ENCODE results near the gene PCBP3.
A peak's percentile ranks its signal among the peaks of the same experiment; 100 is the strongest.

Gene PCBP3

DNA sequence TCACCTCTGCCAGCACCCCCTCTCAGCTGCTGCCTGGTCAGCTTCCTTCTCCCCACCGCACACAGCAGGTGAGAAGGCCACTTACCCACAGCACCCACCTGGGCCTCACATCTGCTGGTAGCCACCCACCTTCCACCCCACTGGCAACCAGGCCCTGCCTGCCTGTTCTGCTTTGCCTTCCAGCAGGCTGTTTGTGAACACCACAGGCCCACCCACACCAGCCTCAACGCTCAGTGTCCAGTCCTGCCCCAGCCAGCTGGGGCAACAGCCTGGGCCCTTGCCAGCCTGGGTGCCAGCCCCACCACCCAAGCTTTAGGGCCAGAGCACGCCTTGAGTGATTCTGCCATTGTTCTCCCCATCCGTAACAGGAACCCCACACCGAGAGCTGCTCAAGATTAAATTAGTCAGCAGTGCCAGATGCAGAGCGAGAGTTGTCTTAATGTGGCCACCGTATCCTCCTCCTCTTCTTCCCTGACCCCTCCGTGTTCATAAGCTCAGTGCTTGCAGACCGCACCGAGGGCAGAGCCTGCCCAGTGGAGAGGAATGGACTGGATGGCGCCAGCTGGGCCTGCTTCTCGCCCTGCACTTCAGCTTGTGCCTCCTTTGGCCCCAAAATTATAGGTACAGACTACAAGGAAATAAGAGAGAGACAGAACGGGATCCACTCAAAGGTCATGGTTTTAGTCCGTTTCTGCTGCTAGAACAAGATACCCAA, 217.8 kb downstream of the PCBP3 start:
- DNase-seq (ENCODE audit: low read depth) = no peak

DNA sequence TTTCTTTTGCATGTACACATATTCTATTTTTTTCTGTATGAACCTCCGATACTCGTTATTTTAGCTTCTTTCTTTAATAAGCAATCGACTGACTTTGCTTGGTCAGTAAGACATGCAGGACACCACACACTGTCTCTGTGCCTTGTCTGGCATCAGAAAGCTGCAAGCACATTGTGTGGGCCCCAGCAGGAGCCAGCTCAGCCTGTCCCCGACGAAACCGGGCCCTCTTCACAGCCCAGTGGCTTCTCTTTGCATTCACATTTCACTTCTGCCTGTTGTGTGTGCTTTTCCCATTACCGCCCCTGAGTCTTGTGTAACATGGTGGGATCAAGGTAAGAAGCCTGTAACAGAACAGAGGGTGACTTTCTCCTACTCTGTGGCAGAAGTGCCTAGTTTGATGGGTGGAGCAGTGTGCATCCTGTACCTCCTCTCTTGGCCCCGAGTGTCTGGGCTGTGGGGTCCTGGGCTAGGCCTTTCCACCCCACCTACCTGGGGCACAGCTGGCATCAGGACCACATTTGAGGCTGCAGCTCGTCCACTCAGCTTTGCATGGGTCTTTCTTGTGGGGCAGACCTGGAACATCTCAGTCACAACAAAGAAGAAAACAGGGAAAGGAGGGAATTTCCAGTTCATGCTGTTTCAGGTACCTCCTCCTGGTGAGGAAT, 219.2 kb downstream of the PCBP3 start:
- DNase-seq (ENCODE audit: low read depth) = no peak

DNA sequence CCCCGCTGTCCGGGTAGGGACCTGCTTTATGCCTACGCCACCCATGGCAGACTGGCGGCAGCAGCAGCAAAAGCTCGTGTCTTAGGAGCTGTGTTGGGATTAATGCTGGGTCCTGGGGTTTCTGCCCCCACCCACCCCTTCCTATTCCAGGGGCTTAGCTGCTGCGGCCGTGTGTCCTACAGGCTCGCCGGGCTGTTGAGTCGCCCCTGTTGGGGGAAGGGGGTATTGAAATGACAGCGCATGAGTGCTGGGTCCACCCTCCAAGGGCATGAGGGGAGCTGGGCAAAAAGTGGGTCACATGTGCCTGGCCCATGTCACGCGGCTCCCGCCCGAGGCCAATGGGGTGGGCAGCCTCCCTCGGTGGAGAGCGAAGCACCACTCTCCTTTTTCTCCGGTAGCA, 219.7 kb downstream of the PCBP3 start:
- no peak for DNase-seq (ENCODE audit: low read depth)

DNA sequence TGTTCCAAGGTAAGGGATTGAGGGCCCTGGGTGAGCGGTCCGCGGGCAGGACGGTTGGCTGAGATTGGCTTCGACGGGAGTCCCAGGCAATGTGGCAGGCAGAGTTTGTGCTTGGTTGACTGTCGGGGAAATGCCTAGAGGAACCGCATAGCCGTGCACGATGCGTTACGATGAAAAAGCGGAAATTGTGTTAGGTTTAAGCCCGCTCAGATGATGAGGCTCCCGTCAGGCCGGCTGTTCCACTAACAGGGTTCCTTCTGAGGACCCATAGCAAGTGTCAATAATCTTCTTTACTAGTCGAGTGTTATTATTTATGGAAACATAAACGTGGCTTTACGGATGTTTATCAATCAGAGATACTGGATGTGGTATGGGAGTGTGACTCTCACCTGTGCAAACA, 220.2 kb downstream of the PCBP3 start:
- no peak for DNase-seq (ENCODE audit: low read depth)

DNA sequence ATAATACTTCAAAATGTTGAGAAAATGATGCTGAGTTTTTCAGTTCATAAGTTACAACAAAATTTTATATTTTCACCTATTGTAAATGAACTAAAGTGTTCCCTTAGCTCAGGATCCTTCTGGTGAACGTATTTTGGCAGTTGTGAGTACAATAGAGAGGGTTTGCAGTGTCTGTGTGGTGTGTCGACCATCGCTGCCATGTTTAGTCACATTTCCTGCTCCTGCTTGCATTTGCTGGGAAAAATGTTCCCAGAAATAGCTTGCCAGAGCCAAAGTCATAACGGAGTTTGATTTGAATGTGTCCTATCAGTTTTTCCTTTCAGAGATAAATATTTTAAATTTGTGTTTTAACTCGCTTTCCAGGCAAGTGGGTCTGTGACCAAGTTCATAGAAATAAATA, 220.9 kb downstream of the PCBP3 start:
- no peak for DNase-seq (ENCODE audit: low read depth)

DNA sequence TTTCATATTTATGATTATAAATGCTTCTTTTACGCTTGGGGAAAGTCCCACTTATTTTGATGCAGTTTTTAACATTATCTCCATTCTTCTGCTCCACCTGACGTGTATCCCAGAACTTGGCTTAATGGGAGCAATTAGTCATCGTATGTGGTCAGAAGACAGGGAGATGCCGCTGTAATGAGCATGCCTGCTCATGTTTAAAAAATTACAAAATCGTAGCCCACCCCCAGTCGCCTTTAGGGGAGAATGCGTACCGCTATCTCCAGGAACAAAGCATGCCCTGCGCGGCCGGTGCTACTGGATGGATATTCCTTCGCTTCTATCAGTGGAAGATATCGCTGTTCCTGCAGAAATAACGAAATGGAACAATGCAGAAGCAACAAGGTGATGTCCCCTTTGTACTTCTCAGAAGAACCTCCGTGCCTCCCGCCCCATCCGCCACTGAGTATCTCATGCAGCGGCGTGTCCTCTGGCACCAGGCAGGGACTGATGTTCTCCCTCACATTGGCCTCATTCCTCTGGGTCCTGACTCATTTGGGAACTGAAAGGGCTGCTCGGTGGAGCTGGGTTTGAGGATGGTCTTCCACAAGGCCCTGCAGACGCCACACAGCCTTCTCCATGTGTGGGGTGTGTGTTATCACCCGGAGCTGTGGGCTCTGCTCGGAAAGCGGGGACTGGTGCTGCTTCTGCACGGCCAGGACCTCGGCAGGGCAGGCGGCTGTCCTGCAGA, 221.7 kb downstream of the PCBP3 start:
- DNase-seq (ENCODE audit: low read depth) = peak; percentile 66

DNA sequence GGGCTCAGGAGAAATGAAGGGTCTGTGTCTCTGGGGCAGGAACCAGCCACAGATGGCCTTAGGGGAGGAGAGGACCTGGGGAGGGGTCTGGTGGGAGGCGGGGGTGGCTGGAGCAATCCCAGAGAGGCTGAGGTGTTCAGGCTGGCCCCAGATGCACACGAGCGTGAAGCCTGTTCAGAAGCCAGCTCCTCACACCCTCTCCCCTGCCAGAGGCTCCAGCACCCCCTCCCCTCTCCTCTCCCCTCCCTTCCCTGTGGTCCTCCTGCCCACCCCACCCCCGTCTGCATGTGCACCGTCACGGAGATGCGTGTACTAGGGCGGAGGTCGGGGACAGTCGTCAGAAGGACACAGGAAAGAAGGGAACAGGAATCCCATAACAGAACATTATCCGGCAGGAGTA, 223.0 kb downstream of the PCBP3 start:
- DNase-seq (ENCODE audit: low read depth) = no peak

DNA sequence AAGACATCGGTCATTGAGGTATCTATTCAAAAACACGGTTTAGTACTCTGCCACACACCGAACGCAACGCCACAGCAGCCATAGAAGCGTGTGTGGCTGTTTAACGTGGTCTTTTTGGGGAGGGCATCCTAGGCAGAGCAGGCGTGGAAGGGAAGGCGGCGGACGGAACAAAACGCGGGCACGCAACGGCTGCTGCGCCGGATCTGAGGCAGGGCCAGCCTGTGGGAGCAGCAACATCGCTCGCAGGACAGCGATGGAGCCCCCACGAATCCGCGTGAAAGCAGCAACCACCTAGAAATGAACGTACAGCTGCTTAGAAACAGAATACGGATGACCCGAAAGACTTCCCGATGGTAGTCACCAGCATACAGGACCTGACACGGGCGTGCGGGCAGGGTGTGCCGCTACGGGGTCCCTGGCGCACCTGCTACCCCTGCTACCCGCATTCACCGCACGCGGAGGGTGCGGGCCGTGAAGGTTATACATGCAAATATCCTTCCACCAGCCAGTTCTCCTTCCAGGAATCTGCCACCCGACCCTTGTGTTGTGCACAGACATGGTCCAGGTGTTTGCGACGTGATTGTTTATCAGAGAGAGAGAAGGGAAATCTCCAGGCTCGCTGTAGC, 223.6 kb downstream of the PCBP3 start:
- DNase-seq (ENCODE audit: low read depth) = no peak

DNA sequence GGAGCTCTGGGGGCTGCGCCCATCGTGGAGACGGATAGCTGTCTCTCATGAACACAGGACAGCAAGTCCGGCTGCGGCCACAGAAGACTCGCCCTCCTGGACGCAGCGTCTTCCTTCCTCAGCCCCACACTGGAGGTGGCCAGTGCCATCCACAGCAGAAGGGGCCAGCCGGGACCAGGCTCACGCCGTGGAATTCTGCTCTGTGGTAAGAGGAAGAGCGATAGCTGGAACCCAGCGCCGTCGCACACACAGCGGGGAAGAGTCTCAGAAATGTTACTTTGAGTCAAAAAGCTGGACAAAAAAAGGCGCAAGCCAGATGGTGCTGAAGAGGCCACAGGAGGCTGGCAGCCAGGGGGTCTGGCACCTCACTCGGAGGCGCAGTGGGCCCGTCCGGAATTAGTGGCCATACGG, 224.2 kb downstream of the PCBP3 start:
- DNase-seq (ENCODE audit: low read depth) = no peak

DNA sequence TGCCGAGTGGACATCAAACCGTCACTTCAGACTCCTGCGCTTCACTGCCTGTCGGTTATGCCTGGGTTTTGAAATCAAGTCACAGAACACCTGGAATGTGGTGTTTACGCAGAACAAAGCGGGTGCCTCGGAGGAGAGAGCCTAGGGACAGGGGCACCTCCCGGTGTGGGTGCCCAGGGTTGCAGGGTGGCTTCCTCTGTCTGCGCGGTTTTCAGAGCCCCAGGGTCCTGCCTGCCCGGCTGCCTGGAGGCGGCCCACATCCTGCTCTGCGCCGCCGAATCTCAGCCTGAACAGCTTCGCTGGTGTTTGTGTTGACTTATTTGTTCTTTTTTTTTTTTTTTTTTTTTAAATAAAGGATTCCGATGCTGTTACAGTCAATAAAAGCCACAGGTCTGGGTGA, 224.6 kb downstream of the PCBP3 start:
- DNase-seq (ENCODE audit: low read depth) = no peak

DNA sequence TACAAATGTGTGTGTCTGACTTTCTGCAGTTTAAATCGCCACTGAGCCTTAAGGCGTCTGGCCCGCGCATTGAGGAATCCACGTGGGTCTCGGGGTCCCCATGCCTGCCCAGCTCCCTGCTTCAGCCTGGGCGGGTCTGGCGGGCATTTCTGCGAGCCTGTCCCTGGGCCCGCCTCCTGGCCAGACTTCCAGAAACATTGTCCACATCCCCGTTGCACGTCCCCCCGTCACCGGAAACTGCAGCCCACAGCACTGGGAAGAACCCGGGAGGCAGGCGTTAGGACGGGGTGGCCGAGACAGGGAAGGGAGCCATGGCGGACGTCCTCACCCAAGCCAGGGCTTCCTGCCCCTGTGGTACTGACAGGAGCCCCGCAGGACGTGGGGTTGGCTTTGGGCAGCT, 225.0 kb downstream of the PCBP3 start:
- DNase-seq (ENCODE audit: low read depth) = no peak

DNA sequence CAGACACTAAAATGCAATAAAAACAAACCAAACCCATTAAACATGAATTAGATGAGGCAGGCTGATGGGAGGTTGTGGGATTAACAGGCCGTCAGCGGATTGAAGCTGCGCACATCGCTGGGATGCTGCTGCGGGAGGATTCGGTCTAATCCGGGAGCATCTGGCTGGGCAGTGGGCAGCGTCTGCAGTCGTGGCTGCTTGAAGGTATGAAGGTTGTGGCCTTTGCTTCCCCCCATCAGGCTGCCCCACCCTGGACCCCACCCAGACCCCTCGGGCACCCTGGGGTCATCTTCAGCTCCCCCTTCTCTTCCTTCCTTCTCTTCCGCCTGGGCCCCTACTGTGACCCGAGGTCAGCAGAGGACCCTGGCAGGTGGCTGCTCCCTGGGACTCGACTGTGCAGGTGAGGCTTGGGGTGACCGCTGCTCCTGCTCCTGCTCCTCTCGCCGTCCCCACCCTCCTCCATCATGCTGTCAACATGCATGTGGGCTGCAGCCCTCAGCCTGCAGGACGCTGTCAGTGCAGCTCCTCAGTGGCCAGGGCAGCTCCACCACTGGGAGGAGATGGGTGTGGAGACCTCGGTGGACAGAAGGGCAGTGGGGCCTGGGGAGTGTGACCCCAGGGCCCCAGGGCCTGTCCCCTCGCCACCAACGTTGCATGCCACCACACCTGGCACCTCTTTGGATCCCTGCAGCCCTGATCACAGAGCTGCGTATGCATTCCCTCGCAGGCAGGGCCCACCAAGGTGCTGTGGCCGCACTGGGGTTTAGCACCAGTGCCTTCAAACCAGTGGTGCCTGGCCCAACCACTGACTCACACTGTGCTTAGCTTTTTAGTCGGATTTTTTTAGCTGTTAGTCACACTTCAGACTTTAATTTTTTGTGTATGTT, 225.8 kb downstream of the PCBP3 start:
- peak; percentile 61 for DNase-seq (ENCODE audit: low read depth)

DNA sequence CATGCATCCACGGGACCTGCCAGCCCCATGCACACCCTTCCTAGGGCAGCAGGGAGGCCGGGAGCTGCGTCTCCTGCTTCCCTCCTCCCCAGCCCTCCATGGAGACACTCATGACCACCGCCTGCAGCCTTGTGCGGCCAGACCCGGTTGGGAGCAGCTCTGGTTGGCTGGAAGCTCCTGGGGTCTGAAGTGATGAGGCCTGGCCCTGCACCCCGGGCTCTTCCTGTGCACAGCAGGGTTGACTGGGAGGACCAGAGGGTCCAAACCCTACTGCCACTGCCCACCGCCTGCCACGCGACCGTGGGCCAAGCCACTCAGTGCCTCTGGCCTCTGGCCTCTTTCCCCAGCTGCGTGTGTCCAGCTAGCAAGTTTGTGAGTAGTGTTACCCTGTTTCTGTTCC, 226.9 kb downstream of the PCBP3 start:
- DNase-seq (ENCODE audit: low read depth) = no peak

DNA sequence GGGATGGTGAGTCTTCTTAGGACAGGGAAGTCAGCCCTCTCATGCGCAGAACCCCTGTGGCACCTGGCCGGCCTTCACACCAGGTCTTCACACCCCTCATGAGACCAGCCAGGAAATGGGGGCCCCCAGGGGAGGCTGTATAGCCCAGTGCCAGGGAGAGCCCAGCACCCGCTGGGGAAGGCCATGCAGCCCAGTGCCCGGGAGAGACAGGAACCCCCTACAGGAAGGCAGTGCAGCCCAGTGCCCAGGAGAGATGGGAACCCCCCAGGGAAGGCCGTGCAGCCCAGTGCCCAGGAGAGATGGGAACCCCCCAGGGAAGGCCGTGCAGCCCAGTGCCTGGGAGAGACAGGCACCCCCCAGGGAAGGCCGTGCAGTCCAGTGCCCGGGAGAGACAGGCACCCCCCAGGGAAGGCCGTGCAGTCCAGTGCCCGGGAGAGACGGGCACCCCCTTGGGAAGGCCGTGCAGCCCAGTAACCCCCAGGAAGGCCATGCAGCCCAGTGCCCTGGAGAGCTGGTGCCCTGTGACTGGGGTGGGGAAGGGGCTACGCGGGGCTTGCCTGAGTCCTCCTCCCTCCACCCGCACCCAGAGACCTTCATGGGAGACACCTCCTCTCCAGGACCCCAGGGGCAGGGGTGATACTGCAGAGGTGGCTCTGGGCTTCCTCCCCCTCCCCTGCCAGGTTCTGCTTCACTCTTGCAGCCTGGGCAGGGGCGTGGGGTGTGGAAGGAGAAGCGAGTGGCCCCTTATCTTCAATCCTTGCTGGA, 227.5 kb downstream of the PCBP3 start:
- DNase-seq (ENCODE audit: low read depth) = no peak

DNA sequence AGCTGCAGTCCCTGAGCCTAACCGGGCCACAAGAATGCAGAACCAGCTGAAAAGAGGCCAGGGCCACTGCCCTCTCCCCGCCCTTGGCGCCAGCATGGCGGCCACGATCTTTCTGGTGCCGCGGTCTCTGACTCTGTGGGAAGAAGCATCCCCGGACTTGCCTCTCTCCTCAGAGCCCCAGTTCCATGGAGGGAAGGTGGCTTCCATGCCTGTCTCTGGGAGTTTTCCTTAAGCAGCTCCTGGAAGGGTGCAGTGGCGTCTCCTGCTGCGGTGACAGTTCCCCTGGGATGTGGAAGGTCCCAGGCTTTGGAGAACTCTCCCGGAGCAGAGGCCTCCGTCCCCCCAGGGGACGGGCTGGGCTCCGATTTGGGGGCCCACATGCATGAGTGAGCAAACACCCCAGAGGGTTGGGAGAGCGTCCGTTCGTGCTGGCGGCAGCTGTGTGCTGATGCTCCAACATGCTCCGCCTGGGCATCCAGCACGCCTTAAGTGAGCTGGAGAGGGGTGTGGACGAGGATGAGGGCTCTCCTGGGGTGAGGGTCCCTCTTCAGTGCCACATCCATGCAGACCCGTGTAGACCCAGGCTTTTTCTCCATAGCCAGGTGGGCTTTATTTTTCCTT, 228.2 kb downstream of the PCBP3 start:
- no peak for DNase-seq (ENCODE audit: low read depth)

DNA sequence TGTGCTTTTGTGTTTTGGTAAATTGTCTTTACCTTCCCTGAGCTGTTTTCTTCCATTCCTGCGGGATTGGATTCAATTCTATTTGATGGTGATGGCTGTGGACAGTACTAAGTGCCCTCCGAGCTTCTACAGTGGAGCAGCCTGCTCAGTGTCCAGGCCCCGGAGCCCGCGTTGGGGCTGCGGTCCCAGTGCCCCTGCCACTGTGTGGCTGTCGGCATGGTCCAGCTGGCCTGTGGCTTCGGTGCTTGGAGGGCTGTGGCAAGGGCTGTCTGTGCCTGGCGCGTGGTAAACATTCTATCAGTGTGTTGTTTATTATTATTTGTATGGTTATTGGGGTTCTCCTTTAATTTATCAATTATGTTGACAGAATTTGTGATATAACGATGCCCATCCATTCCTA, 228.9 kb downstream of the PCBP3 start:
- no peak for DNase-seq (ENCODE audit: low read depth)

DNA sequence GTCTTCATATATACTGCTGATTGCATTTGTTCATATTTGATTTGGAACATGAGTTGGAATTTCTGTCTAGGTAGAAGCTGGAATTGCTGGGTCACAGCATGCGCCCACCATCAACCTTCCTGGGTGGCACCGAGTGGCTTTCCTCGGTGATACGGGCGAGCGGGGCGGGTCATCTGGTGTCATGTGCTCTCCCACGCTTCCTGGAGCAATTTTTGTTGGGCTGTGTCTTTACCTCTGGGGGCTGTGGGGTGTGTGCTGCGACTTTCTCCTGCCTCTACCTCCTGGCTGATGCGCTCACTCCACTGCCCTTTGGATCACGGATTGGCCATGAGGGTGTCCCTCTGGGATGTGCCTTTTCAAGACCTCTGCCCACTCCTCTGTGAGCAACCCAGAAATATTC, 229.4 kb downstream of the PCBP3 start:
- DNase-seq (ENCODE audit: low read depth) = no peak

DNA sequence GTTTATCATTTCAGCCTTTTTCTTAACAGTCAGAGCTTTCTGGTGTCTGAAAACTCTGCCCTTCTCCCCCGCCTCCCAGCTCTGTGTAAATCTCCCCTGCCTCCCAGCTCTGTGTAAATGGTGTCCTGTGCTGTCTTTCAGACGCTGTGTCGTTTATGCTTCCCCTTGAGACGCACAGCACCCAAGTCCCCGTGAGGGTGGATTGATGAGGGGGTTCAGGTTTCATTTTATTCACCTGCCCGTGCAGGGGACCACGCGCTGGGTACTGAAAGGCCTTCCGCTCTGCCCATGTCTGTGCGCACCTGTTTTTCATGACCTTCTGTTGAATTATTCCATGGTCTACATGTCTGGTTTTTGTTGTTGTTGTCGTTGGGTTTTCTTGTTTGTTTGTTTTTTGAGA, 229.9 kb downstream of the PCBP3 start:
- no peak for DNase-seq (ENCODE audit: low read depth)

DNA sequence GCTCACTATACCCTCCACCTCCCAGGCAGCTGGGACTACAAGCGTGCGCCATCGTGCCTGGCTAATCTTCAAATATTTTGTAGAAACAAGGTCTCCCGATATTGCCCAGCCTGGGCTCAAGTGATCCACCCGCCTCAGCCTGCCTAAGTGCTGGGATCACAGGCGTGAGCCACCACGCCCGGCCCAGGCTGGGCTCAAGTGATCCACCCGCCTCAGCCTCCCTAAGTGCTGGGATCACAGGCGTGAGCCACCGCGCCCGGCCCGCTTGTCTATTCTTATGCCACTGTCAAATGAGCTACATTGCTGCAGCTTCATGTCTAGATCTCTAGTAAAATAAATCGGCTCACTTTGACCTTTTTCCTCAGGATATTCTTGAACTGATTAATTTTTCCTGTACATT, 230.3 kb downstream of the PCBP3 start:
- no peak for DNase-seq (ENCODE audit: low read depth)

DNA sequence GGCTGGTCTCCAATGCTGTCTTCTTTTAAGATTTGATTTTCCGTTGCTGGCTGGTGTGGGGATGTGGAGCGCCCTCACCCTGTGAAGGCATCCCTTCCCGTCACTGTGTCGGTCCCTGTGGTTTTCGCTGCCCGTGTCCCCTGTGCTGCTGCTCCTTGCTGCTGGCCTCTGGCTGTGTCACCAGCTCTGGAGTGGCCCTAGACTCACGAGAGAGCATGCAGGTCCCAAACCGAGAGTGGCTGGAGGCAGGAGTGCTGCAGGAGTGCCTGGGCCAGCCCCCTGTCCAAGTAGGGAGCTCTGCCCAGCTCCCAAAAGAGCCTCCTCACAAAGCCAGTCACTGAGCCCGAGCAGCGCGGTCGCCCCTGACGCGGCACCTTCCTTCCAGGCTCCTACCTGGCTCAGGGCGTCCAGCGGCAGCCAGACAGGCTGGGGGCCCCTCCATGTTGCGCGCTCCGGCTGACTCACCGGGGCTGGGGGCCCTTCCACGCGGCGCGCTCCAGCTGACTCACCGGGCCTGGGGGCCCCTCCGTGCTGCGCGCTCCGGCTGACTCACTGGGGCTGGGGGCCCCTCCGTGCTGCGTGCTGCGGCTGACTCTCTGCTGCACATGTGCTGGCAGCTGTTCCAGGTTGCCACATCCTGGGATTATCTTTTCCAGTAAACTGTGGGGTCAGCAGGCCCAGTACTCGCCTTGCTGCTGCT, 231.3 kb downstream of the PCBP3 start:
- peak; percentile 81 for DNase-seq (ENCODE audit: low read depth)
